Measurements from ENCODE around the gene HRH3.
A peak's percentile ranks its signal among the peaks of the same experiment; 100 is the strongest.

The HRH3 gene

DNA sequence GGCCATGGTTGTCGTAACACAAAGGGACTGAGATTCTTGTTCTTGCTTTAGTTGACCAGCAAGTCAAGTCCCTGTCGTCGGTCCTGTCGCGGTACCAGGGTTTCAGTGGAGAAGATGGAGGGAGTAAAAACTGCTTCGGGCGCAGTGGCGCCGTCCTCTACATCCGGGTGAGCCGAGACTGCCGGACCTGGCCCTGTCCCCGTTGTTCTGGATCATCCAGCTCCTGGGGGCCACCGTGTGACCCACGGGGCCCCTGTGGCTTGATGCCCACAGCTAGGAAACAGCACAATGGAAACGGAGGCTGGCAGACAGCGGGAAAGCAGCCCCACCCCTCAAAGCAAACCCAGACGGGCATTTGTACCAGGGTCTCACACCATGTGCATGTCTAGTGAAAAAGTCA, 22.3 kb downstream of the HRH3 start:
- DNase-seq (ENCODE audit: low read depth), result no peak

- DNase-seq (ENCODE audit: low read depth), result no peak
Observed at GRCh38 chr20:62197311-62197710, 22.8 kb downstream of the HRH3 start.

DNA sequence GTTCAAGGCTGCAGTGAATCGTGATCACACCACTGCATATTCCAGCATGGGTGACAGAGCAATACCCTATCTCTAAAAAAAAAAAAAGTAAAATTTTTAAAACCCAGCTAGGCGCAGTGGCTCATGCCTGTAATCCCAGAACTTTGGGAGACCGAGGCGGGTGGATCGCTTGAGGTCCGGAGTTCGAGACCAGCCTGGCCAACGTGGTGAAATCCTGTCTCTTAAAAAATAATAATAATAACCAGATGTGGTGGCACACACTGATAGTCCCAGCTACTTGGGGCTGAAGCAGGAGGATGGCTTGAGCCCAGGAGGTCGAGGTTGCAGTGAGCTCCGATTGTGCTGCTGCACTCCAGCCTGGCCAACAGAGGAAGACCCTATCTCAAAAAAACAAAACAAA, 23.8 kb downstream of the HRH3 start:
- no peak for DNase-seq (ENCODE audit: low read depth)

GRCh38 chr20:62195736-62196135, 24.3 kb downstream of the HRH3 start:
- DNase-seq (ENCODE audit: low read depth), result no peak

DNA sequence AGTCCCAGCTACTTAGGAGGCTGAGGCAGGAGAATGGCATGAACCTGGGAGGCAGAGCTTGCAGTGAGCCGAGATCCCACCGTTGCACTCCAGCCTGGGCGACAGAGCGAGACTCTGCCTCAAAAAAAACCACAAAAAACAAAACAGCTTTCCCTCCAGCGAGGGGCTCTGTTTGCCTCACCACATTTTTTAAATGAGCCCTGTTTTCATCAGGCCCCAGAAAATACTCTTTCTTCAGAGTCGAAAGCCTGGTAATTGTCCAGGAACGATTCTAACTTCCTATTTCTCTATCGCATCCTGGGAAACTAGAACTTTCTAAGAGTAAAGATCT, 25.0 kb downstream of the HRH3 start:
- DNase-seq (ENCODE audit: low read depth), result no peak

GRCh38 chr20:62193079-62194025, 26.7 kb downstream of the HRH3 start:
- no peak for DNase-seq (ENCODE audit: low read depth)

DNA sequence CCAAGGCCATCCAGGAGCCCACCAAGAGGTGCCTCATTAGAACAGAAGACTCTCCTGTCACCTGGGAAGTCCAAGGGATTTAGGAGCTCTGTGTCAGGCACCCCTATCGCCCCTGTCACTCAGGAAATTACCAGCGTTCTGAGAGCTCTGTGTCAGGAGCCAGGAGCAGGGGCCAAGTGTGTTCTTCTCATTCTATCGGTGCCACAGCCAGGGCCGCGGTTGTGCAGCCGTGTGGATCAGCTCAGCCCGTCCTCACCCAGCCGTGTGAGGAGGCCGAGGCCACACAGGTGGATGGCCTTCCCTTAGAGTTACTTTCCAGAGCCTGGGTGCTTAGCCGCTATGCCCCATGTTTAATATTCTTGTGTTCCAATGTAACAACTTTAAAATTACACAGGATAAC, 27.4 kb downstream of the HRH3 start:
- DNase-seq (ENCODE audit: low read depth), result no peak

- DNase-seq (ENCODE audit: low read depth), result no peak
Observed at GRCh38 chr20:62191781-62192559, 28.1 kb downstream of the HRH3 start.

DNA sequence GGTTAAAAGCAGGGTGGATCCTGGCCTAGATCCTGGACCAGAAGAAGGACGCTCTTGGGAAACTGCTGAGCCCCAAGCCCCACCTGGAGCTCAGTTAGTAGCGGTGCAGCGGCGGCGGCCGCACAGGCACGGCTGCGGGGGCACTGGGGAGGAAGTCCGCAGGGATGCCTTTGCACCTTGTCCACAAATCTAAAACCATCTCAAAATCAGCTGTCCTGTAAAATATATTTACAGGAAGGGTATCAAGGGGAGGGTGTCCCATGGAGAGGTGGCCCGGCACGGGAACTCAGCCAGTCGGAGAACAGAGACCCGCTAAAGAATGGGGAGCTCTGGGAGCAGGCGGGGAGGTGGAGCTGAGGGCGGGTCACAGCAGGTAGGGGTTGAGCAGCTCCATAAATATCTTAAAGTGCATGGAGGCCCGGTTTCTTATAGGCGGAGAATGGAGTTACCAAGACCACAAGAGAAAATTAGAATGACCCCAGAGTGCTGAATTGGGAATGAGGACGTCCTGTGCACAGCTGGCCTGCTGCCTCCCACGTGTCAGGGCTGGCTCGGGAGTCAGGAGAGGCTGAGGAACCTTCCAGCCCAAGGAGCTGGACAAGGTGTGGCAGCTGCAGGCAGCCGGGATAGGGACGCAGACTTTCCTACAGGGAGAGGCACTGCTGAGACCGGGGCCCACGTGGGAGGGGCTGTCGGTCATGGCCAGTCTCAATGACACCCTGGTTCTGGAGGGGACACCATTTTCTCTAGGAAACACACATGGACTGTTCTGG, 29.3 kb downstream of the HRH3 start:
- DNase-seq (ENCODE audit: low read depth), result no peak

DNA sequence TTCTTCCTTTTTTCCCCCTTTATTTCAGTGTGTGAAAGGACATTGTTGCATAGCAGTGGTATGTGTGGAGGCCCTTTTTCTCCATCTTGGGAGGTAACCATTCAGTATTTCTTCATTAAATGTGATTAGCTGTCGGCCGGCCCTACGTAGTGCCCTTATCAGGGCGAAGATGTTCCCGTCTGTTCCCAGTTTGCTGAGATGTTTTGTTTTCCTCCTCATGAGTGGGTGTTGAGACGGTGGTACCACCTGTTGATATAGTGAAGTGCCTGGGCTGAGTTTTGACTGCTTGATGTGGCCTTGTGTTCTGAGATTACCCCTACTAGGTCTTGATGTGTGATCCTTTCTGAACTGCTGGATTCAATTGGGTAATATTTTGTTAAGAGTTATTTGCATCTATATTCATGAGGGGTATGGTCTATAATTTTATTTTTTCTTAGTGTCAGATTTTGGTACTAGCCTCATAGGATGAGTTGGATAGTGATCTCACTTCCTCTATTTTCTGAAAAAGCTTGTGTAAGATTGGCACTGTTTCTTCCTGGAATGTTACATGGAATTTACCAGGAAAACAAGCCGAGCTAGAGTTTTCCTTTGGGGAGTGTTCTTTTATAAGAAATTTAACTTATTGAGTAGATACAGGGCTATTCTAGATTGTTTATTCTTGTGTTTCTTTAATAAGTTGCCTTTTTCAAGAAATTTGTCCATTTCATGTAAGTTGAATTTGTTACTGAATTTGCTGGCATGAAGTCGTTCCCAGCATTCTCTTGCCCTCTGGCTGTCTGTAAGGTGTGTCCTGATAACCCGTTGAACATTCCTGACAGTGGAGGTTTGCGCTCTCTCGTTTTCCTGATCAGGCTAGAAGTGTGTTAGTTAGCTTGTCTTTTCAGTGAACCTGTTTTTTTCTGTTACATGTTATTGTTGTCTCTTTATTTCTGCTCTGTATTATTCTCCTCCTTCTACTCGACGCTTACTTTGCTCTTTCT, 32.9 kb downstream of the HRH3 start:
- peak; percentile 29 for DNase-seq (ENCODE audit: low read depth)

GRCh38 chr20:62186096-62186426, 34.0 kb downstream of the HRH3 start:
- DNase-seq (ENCODE audit: low read depth), result no peak

- peak; percentile 44 for DNase-seq (ENCODE audit: low read depth)
Observed at GRCh38 chr20:62183426-62184142, 36.5 kb downstream of the HRH3 start.

DNA sequence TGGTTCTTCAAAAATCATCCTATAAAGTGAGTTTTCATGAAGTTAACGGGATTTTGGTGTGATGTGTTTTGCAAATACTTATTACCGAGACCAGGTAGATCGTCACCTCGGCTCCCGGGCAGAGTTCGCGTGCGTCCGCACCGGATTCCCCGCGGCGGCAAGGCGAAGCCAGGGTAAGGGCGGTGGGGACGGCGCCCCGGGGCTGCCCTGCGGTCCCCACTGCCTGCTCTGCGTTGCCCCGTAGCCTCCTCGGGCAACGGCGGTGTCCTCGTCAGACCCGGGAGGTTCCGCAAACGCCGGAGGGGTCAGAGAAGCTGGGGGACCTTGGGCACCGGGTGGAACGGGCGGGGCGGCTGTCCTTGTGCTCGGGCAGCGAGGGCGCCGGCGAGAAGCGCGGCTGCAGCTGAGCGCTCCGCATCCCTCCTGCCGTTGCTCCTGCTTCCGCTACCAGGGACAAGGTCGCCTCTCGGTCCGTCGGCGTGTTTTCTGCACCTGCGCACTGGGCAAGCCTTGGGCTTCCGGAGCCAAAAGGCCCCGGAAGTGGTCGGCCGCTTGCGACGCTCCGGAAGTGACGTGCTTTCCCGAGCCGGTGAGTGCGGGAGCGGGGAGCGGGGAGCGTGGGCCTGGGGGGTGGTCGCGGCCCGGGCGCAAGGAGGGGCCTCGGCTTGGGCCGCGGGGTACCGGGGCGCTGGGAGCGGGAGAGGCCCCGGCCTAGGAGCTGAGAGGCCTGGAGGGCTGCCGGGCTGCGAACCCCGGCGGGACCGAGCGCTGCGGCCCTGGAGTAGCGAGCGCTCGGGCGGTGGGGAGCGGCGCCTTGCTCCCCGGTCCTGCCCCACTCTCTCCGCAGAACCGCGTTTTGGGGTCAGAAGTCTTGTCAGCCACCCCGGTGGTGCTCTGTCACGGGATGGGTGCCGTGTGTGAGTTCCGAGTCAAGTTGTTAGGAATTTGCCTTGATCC, 37.3 kb downstream of the HRH3 start, which contains the start of gene MTG2:
MTG2 (plus strand) TSS at position 560 of the 957 bp plus-strand sequence. CDS start 10,393 bp downstream, outside the sequence.
- DNase-seq (ENCODE audit: low read depth), result peak; percentile 99

GRCh38 chr20:62181808-62182207, 38.3 kb downstream of the HRH3 start:
- DNase-seq (ENCODE audit: low read depth), result no peak

GRCh38 chr20:62179162-62179504, 40.9 kb downstream of the HRH3 start:
- DNase-seq (ENCODE audit: low read depth), result no peak

GRCh38 chr20:62178316-62179161, 41.5 kb downstream of the HRH3 start:
- no peak for DNase-seq (ENCODE audit: low read depth)

- no peak for DNase-seq (ENCODE audit: low read depth)
Observed at GRCh38 chr20:62177307-62177706, 42.8 kb downstream of the HRH3 start.

GRCh38 chr20:62176866-62177265, 43.2 kb downstream of the HRH3 start:
- no peak for DNase-seq (ENCODE audit: low read depth)

GRCh38 chr20:62175711-62176110, 44.4 kb downstream of the HRH3 start:
- DNase-seq (ENCODE audit: low read depth), result no peak
